ENCODE results near the gene PGAM2.

- TF ChIP-seq POLR2AphosphoS5 (IDR thresholded peaks at IDR 0.05; ENCODE audit: low read depth) (no peak), EZH2phosphoT487 (IDR thresholded peaks at IDR 0.05; ENCODE audit: unreplicated experiment) (no peak), CTCF (conservative IDR thresholded peaks at IDR 0.05; ENCODE audit: low read depth in 2 of 2) (0 out of 4 replicates have a peak, but pooled peaks of 1 of the 2 experiments have one; percentile 5), EZH2 (IDR thresholded peaks at IDR 0.05; ENCODE audit: low read depth, unreplicated experiment) (no peak), JUNB (IDR thresholded peaks at IDR 0.05; ENCODE audit: unreplicated experiment) (no peak), CREB1 (CRISPR knock-in tag; IDR thresholded peaks at IDR 0.05; ENCODE audit: low read depth) (no peak), ZNF114 (CRISPR knock-in tag; IDR thresholded peaks at IDR 0.05) (no peak), NANOG (IDR thresholded peaks at IDR 0.05; ENCODE audit: borderline replicate concordance) (no peak), ZNF331 (CRISPR knock-in tag; IDR thresholded peaks at IDR 0.05; ENCODE audit: low read depth) (no peak), STAT1 (IDR thresholded peaks at IDR 0.05; ENCODE audit: unreplicated experiment) (no peak)
- TF ChIP-seq, protein P1, sequence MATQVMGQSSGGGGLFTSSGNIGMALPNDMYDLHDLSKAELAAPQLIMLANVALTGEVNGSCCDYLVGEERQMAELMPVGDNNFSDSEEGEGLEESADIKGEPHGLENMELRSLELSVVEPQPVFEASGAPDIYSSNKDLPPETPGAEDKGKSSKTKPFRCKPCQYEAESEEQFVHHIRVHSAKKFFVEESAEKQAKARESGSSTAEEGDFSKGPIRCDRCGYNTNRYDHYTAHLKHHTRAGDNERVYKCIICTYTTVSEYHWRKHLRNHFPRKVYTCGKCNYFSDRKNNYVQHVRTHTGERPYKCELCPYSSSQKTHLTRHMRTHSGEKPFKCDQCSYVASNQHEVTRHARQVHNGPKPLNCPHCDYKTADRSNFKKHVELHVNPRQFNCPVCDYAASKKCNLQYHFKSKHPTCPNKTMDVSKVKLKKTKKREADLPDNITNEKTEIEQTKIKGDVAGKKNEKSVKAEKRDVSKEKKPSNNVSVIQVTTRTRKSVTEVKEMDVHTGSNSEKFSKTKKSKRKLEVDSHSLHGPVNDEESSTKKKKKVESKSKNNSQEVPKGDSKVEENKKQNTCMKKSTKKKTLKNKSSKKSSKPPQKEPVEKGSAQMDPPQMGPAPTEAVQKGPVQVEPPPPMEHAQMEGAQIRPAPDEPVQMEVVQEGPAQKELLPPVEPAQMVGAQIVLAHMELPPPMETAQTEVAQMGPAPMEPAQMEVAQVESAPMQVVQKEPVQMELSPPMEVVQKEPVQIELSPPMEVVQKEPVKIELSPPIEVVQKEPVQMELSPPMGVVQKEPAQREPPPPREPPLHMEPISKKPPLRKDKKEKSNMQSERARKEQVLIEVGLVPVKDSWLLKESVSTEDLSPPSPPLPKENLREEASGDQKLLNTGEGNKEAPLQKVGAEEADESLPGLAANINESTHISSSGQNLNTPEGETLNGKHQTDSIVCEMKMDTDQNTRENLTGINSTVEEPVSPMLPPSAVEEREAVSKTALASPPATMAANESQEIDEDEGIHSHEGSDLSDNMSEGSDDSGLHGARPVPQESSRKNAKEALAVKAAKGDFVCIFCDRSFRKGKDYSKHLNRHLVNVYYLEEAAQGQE (IDR thresholded peaks at IDR 0.05; ENCODE audit: unreplicated experiment): no peak
- TF ChIP-seq, protein P2, sequence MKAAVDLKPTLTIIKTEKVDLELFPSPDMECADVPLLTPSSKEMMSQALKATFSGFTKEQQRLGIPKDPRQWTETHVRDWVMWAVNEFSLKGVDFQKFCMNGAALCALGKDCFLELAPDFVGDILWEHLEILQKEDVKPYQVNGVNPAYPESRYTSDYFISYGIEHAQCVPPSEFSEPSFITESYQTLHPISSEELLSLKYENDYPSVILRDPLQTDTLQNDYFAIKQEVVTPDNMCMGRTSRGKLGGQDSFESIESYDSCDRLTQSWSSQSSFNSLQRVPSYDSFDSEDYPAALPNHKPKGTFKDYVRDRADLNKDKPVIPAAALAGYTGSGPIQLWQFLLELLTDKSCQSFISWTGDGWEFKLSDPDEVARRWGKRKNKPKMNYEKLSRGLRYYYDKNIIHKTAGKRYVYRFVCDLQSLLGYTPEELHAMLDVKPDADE (IDR thresholded peaks at IDR 0.05): no peak
- TF ChIP-seq, protein P3, sequence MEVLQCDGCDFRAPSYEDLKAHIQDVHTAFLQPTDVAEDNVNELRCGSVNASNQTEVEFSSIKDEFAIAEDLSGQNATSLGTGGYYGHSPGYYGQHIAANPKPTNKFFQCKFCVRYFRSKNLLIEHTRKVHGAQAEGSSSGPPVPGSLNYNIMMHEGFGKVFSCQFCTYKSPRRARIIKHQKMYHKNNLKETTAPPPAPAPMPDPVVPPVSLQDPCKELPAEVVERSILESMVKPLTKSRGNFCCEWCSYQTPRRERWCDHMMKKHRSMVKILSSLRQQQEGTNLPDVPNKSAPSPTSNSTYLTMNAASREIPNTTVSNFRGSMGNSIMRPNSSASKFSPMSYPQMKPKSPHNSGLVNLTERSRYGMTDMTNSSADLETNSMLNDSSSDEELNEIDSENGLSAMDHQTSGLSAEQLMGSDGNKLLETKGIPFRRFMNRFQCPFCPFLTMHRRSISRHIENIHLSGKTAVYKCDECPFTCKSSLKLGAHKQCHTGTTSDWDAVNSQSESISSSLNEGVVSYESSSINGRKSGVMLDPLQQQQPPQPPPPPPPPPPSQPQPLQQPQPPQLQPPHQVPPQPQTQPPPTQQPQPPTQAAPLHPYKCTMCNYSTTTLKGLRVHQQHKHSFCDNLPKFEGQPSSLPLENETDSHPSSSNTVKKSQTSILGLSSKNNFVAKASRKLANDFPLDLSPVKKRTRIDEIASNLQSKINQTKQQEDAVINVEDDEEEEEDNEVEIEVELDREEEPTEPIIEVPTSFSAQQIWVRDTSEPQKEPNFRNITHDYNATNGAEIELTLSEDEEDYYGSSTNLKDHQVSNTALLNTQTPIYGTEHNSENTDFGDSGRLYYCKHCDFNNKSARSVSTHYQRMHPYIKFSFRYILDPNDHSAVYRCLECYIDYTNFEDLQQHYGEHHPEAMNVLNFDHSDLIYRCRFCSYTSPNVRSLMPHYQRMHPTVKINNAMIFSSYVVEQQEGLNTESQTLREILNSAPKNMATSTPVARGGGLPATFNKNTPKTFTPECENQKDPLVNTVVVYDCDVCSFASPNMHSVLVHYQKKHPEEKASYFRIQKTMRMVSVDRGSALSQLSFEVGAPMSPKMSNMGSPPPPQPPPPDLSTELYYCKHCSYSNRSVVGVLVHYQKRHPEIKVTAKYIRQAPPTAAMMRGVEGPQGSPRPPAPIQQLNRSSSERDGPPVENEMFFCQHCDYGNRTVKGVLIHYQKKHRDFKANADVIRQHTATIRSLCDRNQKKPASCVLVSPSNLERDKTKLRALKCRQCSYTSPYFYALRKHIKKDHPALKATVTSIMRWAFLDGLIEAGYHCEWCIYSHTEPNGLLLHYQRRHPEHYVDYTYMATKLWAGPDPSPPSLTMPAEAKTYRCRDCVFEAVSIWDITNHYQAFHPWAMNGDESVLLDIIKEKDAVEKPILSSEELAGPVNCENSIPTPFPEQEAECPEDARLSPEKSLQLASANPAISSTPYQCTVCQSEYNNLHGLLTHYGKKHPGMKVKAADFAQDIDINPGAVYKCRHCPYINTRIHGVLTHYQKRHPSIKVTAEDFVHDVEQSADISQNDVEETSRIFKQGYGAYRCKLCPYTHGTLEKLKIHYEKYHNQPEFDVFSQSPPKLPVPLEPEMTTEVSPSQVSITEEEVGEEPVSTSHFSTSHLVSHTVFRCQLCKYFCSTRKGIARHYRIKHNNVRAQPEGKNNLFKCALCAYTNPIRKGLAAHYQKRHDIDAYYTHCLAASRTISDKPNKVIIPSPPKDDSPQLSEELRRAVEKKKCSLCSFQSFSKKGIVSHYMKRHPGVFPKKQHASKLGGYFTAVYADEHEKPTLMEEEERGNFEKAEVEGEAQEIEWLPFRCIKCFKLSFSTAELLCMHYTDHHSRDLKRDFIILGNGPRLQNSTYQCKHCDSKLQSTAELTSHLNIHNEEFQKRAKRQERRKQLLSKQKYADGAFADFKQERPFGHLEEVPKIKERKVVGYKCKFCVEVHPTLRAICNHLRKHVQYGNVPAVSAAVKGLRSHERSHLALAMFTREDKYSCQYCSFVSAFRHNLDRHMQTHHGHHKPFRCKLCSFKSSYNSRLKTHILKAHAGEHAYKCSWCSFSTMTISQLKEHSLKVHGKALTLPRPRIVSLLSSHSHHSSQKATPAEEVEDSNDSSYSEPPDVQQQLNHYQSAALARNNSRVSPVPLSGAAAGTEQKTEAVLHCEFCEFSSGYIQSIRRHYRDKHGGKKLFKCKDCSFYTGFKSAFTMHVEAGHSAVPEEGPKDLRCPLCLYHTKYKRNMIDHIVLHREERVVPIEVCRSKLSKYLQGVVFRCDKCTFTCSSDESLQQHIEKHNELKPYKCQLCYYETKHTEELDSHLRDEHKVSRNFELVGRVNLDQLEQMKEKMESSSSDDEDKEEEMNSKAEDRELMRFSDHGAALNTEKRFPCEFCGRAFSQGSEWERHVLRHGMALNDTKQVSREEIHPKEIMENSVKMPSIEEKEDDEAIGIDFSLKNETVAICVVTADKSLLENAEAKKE (CRISPR knock-in tag; IDR thresholded peaks at IDR 0.05): no peak
These were observed 15.4 kb upstream of the PGAM2 start for GRCh38 chr7:44080686-44081265.
